H9 (cell line): Measurements from ENCODE around the gene MTURN. TPM values are rescaled to one million over a fixed set of nuclear protein-coding genes. Genes with fewer than 3 reads are reported as not detected.

Experiments used
- DNase-seq: peaks from one replicate; pipeline ENCODE4 v3.0.0-alpha.2; 2017
- H2AFZ ChIP-seq: one replicate; pipeline ENCODE4 v1.6.1; 2013; ENCODE audit warnings: mild to moderate bottlenecking, low read length, control low read depth, moderate library complexity
- H2AK5ac ChIP-seq: 2 replicates; pipeline ENCODE4 v1.6.1; 2013; ENCODE audit warnings: low read length, control low read depth, mixed read lengths; ENCODE audit not compliant: insufficient read length
- H2BK120ac ChIP-seq: one replicate; pipeline ENCODE4 v1.6.1; 2013; ENCODE audit warnings: low read depth, mild to moderate bottlenecking, low read length, control low read depth, inconsistent platforms; ENCODE audit not compliant: poor library complexity, severe bottlenecking
- H2BK12ac ChIP-seq: 2 replicates; pipeline ENCODE4 v1.6.1; 2013; ENCODE audit warnings: low read length, control low read depth, mixed read lengths, low read depth; ENCODE audit not compliant: insufficient read length
- H2BK15ac ChIP-seq: 2 replicates; pipeline ENCODE4 v1.6.1; 2013; ENCODE audit warnings: low read depth, low read length, control low read depth
- H2BK20ac ChIP-seq: one replicate; pipeline ENCODE4 v1.6.1; 2013; ENCODE audit warnings: low read depth, mild to moderate bottlenecking, low read length, control low read depth, inconsistent platforms; ENCODE audit not compliant: poor library complexity, severe bottlenecking
- H2BK5ac ChIP-seq: 2 replicates; pipeline ENCODE4 v1.6.1; 2013; ENCODE audit warnings: low read length, control low read depth, mixed read lengths; ENCODE audit not compliant: insufficient read length
- H3K14ac ChIP-seq: 2 replicates; pipeline ENCODE4 v1.6.1; 2013; ENCODE audit warnings: low read length, control low read depth; ENCODE audit not compliant: insufficient read depth
- H3K18ac ChIP-seq: 2 replicates; pipeline ENCODE4 v1.6.1; 2013; ENCODE audit warnings: low read depth, mild to moderate bottlenecking, mixed read lengths, low read length, control low read depth; ENCODE audit not compliant: insufficient read length
- H3K23ac ChIP-seq: 2 replicates; pipeline ENCODE4 v1.6.1; 2013; ENCODE audit warnings: low read length, control low read depth, mixed read lengths, low read depth; ENCODE audit not compliant: insufficient read length
- H3K23me2 ChIP-seq: 2 replicates; pipeline ENCODE4 v1.6.1; 2013; ENCODE audit warnings: low read depth, mild to moderate bottlenecking, mixed read lengths, low read length, control low read depth; ENCODE audit not compliant: insufficient read length, poor library complexity, severe bottlenecking
- H3K27ac ChIP-seq: 2 replicates; pipeline ENCODE4 v1.5.1; 2013; ENCODE audit warnings: low read length, control low read depth, mixed read lengths, low read depth; ENCODE audit not compliant: insufficient read length
- H3K27me3 ChIP-seq: 2 replicates; pipeline ENCODE4 v1.6.1; 2013; ENCODE audit warnings: low read length, control low read depth, inconsistent platforms; ENCODE audit not compliant: insufficient read depth
- H3K4ac ChIP-seq: 2 replicates; pipeline ENCODE4 v1.6.1; 2013; ENCODE audit warnings: low read depth, mild to moderate bottlenecking, control low read depth, inconsistent platforms, low read length, moderate library complexity
- H3K4me1 ChIP-seq: 2 replicates; pipeline ENCODE4 v1.6.1; 2013; ENCODE audit warnings: low read length, control low read depth, inconsistent platforms; ENCODE audit not compliant: insufficient read depth
- H3K4me2 ChIP-seq: 2 replicates; pipeline ENCODE4 v1.6.1; 2013; ENCODE audit warnings: low read length, control low read depth, mixed read lengths; ENCODE audit not compliant: insufficient read length, insufficient read depth
- H3K56ac ChIP-seq: 2 replicates; pipeline ENCODE4 v1.6.1; 2013; ENCODE audit warnings: low read depth, mild to moderate bottlenecking, mixed read lengths, low read length, control low read depth; ENCODE audit not compliant: insufficient read length
- H3K79me1 ChIP-seq: 2 replicates; pipeline ENCODE4 v1.6.1; 2013; ENCODE audit warnings: low read depth, mild to moderate bottlenecking, moderate library complexity, low read length, control low read depth, inconsistent platforms; ENCODE audit not compliant: insufficient read depth, poor library complexity, severe bottlenecking
- H3K79me2 ChIP-seq: 2 replicates; pipeline ENCODE4 v1.6.1; 2013; ENCODE audit warnings: low read length, control low read depth, inconsistent platforms; ENCODE audit not compliant: insufficient read depth
- H3K9ac ChIP-seq: 2 replicates; pipeline ENCODE4 v1.6.1; 2013; ENCODE audit warnings: low read length, control low read depth, mixed read lengths; ENCODE audit not compliant: insufficient read length; ENCODE audit errors: extremely low read depth
- H3K9me3 ChIP-seq: one replicate; pipeline ENCODE4 v1.6.1; 2013; ENCODE audit warnings: low read depth, low read length, inconsistent platforms; ENCODE audit not compliant: control insufficient read depth
- H3T11ph ChIP-seq: one replicate; pipeline ENCODE4 v1.6.1; 2013; ENCODE audit warnings: mild to moderate bottlenecking, low read length, control low read depth, inconsistent platforms
- H4K20me1 ChIP-seq: one replicate; pipeline ENCODE4 v1.6.1; 2013; ENCODE audit not compliant: control insufficient read depth, insufficient read length, insufficient read depth
- H4K5ac ChIP-seq: 2 replicates; pipeline ENCODE4 v1.6.1; 2013; ENCODE audit warnings: low read depth, mild to moderate bottlenecking, mixed read lengths, low read length, control low read depth; ENCODE audit not compliant: insufficient read length
- H4K8ac ChIP-seq: replicated peaks from 2 replicates; pipeline ENCODE4 v1.6.1; 2013; ENCODE audit warnings: low read length, control low read depth, mixed read lengths, low read depth; ENCODE audit not compliant: insufficient read length
- H4K91ac ChIP-seq: 2 replicates; pipeline ENCODE4 v1.6.1; 2013; ENCODE audit warnings: low read depth, mild to moderate bottlenecking, moderate library complexity, mixed read lengths, low read length, control low read depth; ENCODE audit not compliant: insufficient read length
- H3K27ac Mint-ChIP-seq, 3 experiments: 2 replicates in 2 of 3; 3 replicates in 1 of 3; pipeline ENCODE4 v1.8.0; 2020 to 2021; ENCODE audit warnings: mixed read lengths in 3 of 3, mild to moderate bottlenecking in 1 of 3, moderate library complexity in 1 of 3
- H3K27me3 Mint-ChIP-seq: 2 replicates; pipeline ENCODE4 v1.8.0; 2021; ENCODE audit warnings: low read depth, mild to moderate bottlenecking, moderate library complexity, mixed read lengths
- H3K36me3 Mint-ChIP-seq, 3 experiments: 2 replicates in 2 of 3; 3 replicates in 1 of 3; pipeline ENCODE4 v1.8.0; 2020 to 2021; ENCODE audit warnings: low read depth in 3 of 3, mixed read lengths in 3 of 3; ENCODE audit not compliant: insufficient read depth in 1 of 3
- H3K4me1 Mint-ChIP-seq, 2 experiments: 2 replicates each; pipeline ENCODE4 v1.8.0; 2020; ENCODE audit warnings: mixed read lengths in 2 of 2
- H3K4me3 Mint-ChIP-seq, 2 experiments: 2 replicates in 1 of 2; 3 replicates in 1 of 2; pipeline ENCODE4 v1.8.0; 2020 to 2021; ENCODE audit warnings: mild to moderate bottlenecking in 2 of 2, mixed read lengths in 2 of 2, moderate library complexity in 1 of 2
- H3K9me3 Mint-ChIP-seq, 2 experiments: 2 replicates in 1 of 2; 3 replicates in 1 of 2; pipeline ENCODE4 v1.8.0; 2020; ENCODE audit warnings: mild to moderate bottlenecking in 2 of 2, mixed read lengths in 2 of 2, moderate library complexity in 1 of 2
- CTCF ChIP-seq: fragments of 200-600 bp; sonication (generic); conservative IDR thresholded peaks from 3 replicates; pipeline ENCODE4 v1.8.0; 2021; ENCODE audit warnings: antibody characterized with exemption, mild to moderate bottlenecking
- WGBS: extraction: QIAGEN DNeasy Blood & Tissue Kit; methylation state at CpG from one replicate; pipeline ENCODE4 v1.1.7; 2013; ENCODE audit warnings: missing lambda C conversion rate, low lambda C conversion rate, mixed read lengths; ENCODE audit not compliant: insufficient read length; ENCODE audit errors: extremely low coverage; 5-methylcytosine and 5-hydroxymethylcytosine counted together
- total RNA-seq: library from RNA; stranded (reverse); gene quantifications from 2 replicates; pipeline ENCODE4 v1.2.1, GENCODE V29; 2021

MTURN gene
- total RNA-seq, 1 experiment from 2014 or later = 3.4 TPM

- Histone ChIP-seq H4K8ac (no peak overlapping the region), H2AK5ac (no peak overlapping the region), H4K5ac (no peak overlapping the region), H4K91ac (no peak overlapping the region), H3K4me1 (no peaks in the 10 kb centered on the region), H2BK12ac (no peak overlapping the region), H2BK120ac (no peak overlapping the region), H4K20me1 (no peaks in the 10 kb centered on the region), H2BK15ac (no peak overlapping the region), H2BK5ac (no peak overlapping the region), H3K18ac (no peak overlapping the region), H3T11ph (no peak overlapping the region), H3K14ac (no peak overlapping the region), H3K9me3 (no peaks in the 10 kb centered on the region), H3K79me2 (no peaks in the 10 kb centered on the region), H3K56ac (no peak overlapping the region), H3K23me2 (no peaks in the 10 kb centered on the region), H3K79me1 (no peaks in the 10 kb centered on the region), H3K4ac (no peak overlapping the region), H2BK20ac (no peak overlapping the region), H3K4me2 (no peak overlapping the region), H3K9ac (no peak overlapping the region), H3K27ac (no peak overlapping the region), H3K27me3 (no peaks in the 10 kb centered on the region), H2AFZ (no peak overlapping the region), H3K23ac (no peak overlapping the region)
- Mint-ChIP-seq H3K4me3 (no peak overlapping the region), H3K4me1 (peaks cover 8 to 13% of the 10 kb centered on the region in 2 experiments), H3K36me3 (no peaks in the 10 kb centered on the region; a peak in 1 of 7 replicates), H3K9me3 (no peaks in the 10 kb centered on the region), H3K27ac (no peak overlapping the region), H3K27me3 (peaks cover 5% of the 10 kb centered on the region)
- WGBS = no CpG with 5 or more reads among the region's 7 CpGs
- no peak for DNase-seq
- TF ChIP-seq CTCF = no peak
These were observed 40.9 kb downstream of the MTURN start for GRCh38 chr7:30175636-30176147.
